Activated B cell treated with CpG ODN at 0.5 μM for 24 hours (primary cell): ENCODE measurements around the gene ZIC2. TPM values are rescaled to one million over a fixed set of nuclear protein-coding genes. Genes with fewer than 3 reads are reported as not detected.

ENCODE experiments used
- ATAC-seq: fragments of 200-7000 bp; cut with Tn5 transposase; one replicate; pipeline ENCODE4 v1.10.0; 2021; ENCODE audit warnings: low read depth, mild to moderate bottlenecking, moderate library complexity
- CTCF ChIA-PET: fragments of 350-600 bp; sonication (Branson Sonifier 250); formaldehyde crosslinking; loops from one replicate; lab custom pipeline; 2021; ENCODE audit warnings: antibody characterized with exemption; lab: Charles Lee
- POLR2A ChIA-PET: fragments of 350-600 bp; sonication (Branson Sonifier 250); formaldehyde crosslinking; loops from one replicate; lab custom pipeline; 2021; ENCODE audit warnings: antibody characterized with exemption; lab: Charles Lee
- DNase-seq: peaks from one replicate; pipeline ENCODE4 v3.0.0; 2022
- H3K27ac Mint-ChIP-seq: one replicate; pipeline ENCODE4 v1.8.0; 2020; ENCODE audit warnings: mixed read lengths
- H3K27me3 Mint-ChIP-seq: one replicate; pipeline ENCODE4 v1.8.0; 2021; ENCODE audit warnings: mixed read lengths
- H3K36me3 Mint-ChIP-seq: one replicate; pipeline ENCODE4 v1.8.0; 2021; ENCODE audit warnings: low read depth, mixed read lengths
- H3K4me1 Mint-ChIP-seq: one replicate; pipeline ENCODE4 v1.8.0; 2021; ENCODE audit warnings: mixed read lengths
- H3K4me3 Mint-ChIP-seq: one replicate; pipeline ENCODE4 v1.8.0; 2020; ENCODE audit warnings: mild to moderate bottlenecking, mixed read lengths
- H3K9me3 Mint-ChIP-seq: one replicate; pipeline ENCODE4 v1.8.0; 2020; ENCODE audit warnings: mixed read lengths
- CTCF ChIP-seq: fragments of 200-600 bp; IDR thresholded peaks from one replicate; pipeline ENCODE4 v1.8.0; 2022; ENCODE audit warnings: antibody characterized with exemption, mild to moderate bottlenecking
- intact Hi-C: fragments of 100-400 bp; cut with micrococcal nuclease; formaldehyde crosslinking; loops from one replicate; pipeline ENCODE4 v1.15.1; 2024
- total RNA-seq: library from RNA; stranded (reverse); gene quantifications from 2 replicates; pipeline ENCODE4 v1.2.3, GENCODE V29; 2022

Gene ZIC2
- total RNA-seq, 1 donor from 2014 or later = not detected

GRCh38 chr13:99987154-99988019 is 5.8 kb downstream of the ZIC2 start:
- peaks cover 11% of the 10 kb centered on the region for H3K4me1 Mint-ChIP-seq
- TF ChIP-seq CTCF = no peak
- H3K36me3 Mint-ChIP-seq = peaks cover 5% of the 10 kb centered on the region
- peaks cover 76% of the 10 kb centered on the region for H3K27me3 Mint-ChIP-seq
- CTCF ChIA-PET = no interaction called here
- no peak overlapping the region for H3K27ac Mint-ChIP-seq
- POLR2A ChIA-PET = no interaction called here
- peaks cover 5% of the 10 kb centered on the region for H3K9me3 Mint-ChIP-seq
- no peak overlapping the region for H3K4me3 Mint-ChIP-seq
- DNase-seq (no peak), ATAC-seq (no peak)
- intact Hi-C loops = loop anchor here (2.0 kb wide), 1 partner anchor 15 kb away; no protein-coding TSS in a partner anchor

- intact Hi-C loops = no loop called here
- ChIA-PET CTCF (no interaction called here), POLR2A (interaction anchor here (0.5 kb wide), 1 partner anchor 11 kb away, joined by 5 read pairs; no protein-coding TSS in a partner anchor)
- H3K9me3 Mint-ChIP-seq = peaks cover 7% of the 10 kb centered on the region
- peaks cover 78% of the 10 kb centered on the region for H3K27me3 Mint-ChIP-seq
- DNase-seq (no peak), ATAC-seq (no peak)
- TF ChIP-seq CTCF = no peak
- peaks cover 11% of the 10 kb centered on the region for H3K4me1 Mint-ChIP-seq
- H3K27ac Mint-ChIP-seq = no peak overlapping the region
- no peak overlapping the region for H3K4me3 Mint-ChIP-seq
- H3K36me3 Mint-ChIP-seq = peaks cover 5% of the 10 kb centered on the region
These were observed 7.1 kb downstream of the ZIC2 start for GRCh38 chr13:99988529-99989275.

GRCh38 chr13:99989276-99990125 is 7.9 kb downstream of the ZIC2 start:
- peaks cover 3% of the 10 kb centered on the region for H3K36me3 Mint-ChIP-seq
- CTCF ChIA-PET = no interaction called here
- no peak overlapping the region for H3K4me3 Mint-ChIP-seq
- POLR2A ChIA-PET = interaction anchor here (0.5 kb wide), 1 partner anchor 236 kb away, joined by 4 read pairs; no protein-coding TSS in a partner anchor
- DNase-seq (no peak), ATAC-seq (no peak)
- H3K27ac Mint-ChIP-seq = no peak overlapping the region
- H3K4me1 Mint-ChIP-seq = peaks cover 11% of the 10 kb centered on the region
- TF ChIP-seq CTCF = no peak
- intact Hi-C loops = loop anchor here (10.0 kb wide), 1 partner anchor 245 kb away; no protein-coding TSS in a partner anchor
- peaks cover 7% of the 10 kb centered on the region for H3K9me3 Mint-ChIP-seq
- H3K27me3 Mint-ChIP-seq = peaks cover 74% of the 10 kb centered on the region

- CTCF ChIA-PET = no interaction called here
- Mint-ChIP-seq H3K4me1 (peaks cover 10% of the 10 kb centered on the region), H3K9me3 (peaks cover 14% of the 10 kb centered on the region), H3K4me3 (no peak overlapping the region), H3K27me3 (peaks cover 79% of the 10 kb centered on the region), H3K27ac (no peak overlapping the region), H3K36me3 (peaks cover 3% of the 10 kb centered on the region)
- POLR2A ChIA-PET = no interaction called here
- no peak for TF ChIP-seq CTCF
- no peak for DNase-seq
- intact Hi-C loops = loop anchor here (10.0 kb wide), 1 partner anchor 244 kb away; no protein-coding TSS in a partner anchor
- ATAC-seq = no peak
These were observed 8.8 kb downstream of the ZIC2 start for GRCh38 chr13:99990126-99990977.
